SK-N-SH treated with all-trans-retinoic acid at 6 μM for 48 hours (cell line): Measurements from ENCODE around the gene USP46.

Experiments
- ATAC-seq: fragments of 200-7000 bp; cut with Tn5 transposase; 3 replicates; pipeline ENCODE4 v1.9.1; 2020; ENCODE audit warnings: mild to moderate bottlenecking, moderate library complexity
- ARNTL ChIP-seq: fragments of 450-650 bp; formaldehyde crosslinking; IDR thresholded peaks from 2 replicates; pipeline ENCODE4 v1.5.0; 2020; ENCODE audit warnings: low read depth, mild to moderate bottlenecking, moderate library complexity, borderline replicate concordance
- BACH2 ChIP-seq: fragments of 250-450 bp; sonication (Bioruptor Pico); IDR thresholded peaks from 2 replicates; pipeline ENCODE4 v1.9.0; 2021; ENCODE audit warnings: mild to moderate bottlenecking, borderline replicate concordance
- CSDC2 ChIP-seq: fragments of 250-450 bp; sonication (Bioruptor Pico); IDR thresholded peaks from 2 replicates; pipeline ENCODE4 v1.5.0; 2020; ENCODE audit warnings: mild to moderate bottlenecking, moderate library complexity
- ESRRG ChIP-seq: fragments of 250-450 bp; sonication (Bioruptor Pico); IDR thresholded peaks from 2 replicates; pipeline ENCODE4 v1.6.1; 2021; ENCODE audit warnings: mild to moderate bottlenecking
- GLIS3 ChIP-seq: fragments of 250-450 bp; sonication (Bioruptor Pico); IDR thresholded peaks from 2 replicates; pipeline ENCODE4 v1.5.0; 2020; ENCODE audit warnings: mild to moderate bottlenecking, moderate library complexity
- ISL1 ChIP-seq: fragments of 250-450 bp; sonication (Bioruptor Pico); IDR thresholded peaks from 2 replicates; pipeline ENCODE4 v2.1.2; 2022; ENCODE audit warnings: mild to moderate bottlenecking, moderate library complexity
- OSR1 ChIP-seq: fragments of 250-450 bp; sonication (Bioruptor Pico); IDR thresholded peaks from 2 replicates; pipeline ENCODE4 v1.8.0; 2022; ENCODE audit warnings: moderate library complexity, mild to moderate bottlenecking, inconsistent platforms
- PPARA ChIP-seq: fragments of 250-450 bp; sonication (Bioruptor Pico); IDR thresholded peaks from 2 replicates; pipeline ENCODE4 v1.5.0; 2020; ENCODE audit warnings: mild to moderate bottlenecking, borderline replicate concordance
- SNAI2 ChIP-seq: fragments of 250-450 bp; sonication (Bioruptor Pico); IDR thresholded peaks from 2 replicates; pipeline ENCODE4 v1.5.0; 2020; ENCODE audit warnings: mild to moderate bottlenecking, moderate library complexity
- TCF4 ChIP-seq: fragments of 250-450 bp; sonication (Bioruptor Pico); IDR thresholded peaks from 2 replicates; pipeline ENCODE4 v1.8.0; 2021; ENCODE audit warnings: mild to moderate bottlenecking, moderate library complexity, borderline replicate concordance
- ZC3H10 ChIP-seq: fragments of 250-450 bp; sonication (Bioruptor Pico); IDR thresholded peaks from 2 replicates; pipeline ENCODE4 v1.5.1; 2021; ENCODE audit warnings: mild to moderate bottlenecking, moderate library complexity
- ZFP3 ChIP-seq: fragments of 250-450 bp; sonication (Bioruptor Pico); IDR thresholded peaks from 2 replicates; pipeline ENCODE4 v1.5.0; 2020; ENCODE audit warnings: mild to moderate bottlenecking, moderate library complexity
- ZFP30 ChIP-seq: fragments of 450-650 bp; formaldehyde crosslinking; IDR thresholded peaks from 2 replicates; pipeline ENCODE4 v1.5.0; 2022; ENCODE audit warnings: mild to moderate bottlenecking, moderate library complexity
- ZNF565 ChIP-seq: fragments of 450-650 bp; formaldehyde crosslinking; conservative IDR thresholded peaks from 2 replicates; pipeline ENCODE4 v1.5.0; 2020; ENCODE audit warnings: low read depth, mild to moderate bottlenecking, moderate library complexity
- ZNF70 ChIP-seq: fragments of 450-650 bp; formaldehyde crosslinking; IDR thresholded peaks from 2 replicates; pipeline ENCODE4 v1.5.0; 2020; ENCODE audit warnings: mild to moderate bottlenecking, moderate library complexity
- ZNF8 ChIP-seq: fragments of 450-650 bp; formaldehyde crosslinking; IDR thresholded peaks from 2 replicates; pipeline ENCODE4 v1.5.0; 2020; ENCODE audit warnings: mild to moderate bottlenecking, moderate library complexity
- TF ChIP-seq, protein P1 (sequence below): fragments of 250-450 bp; sonication (Bioruptor Pico); IDR thresholded peaks from 2 replicates; pipeline ENCODE4 v1.5.1; 2021; ENCODE audit warnings: mild to moderate bottlenecking, moderate library complexity
- TF ChIP-seq, protein P2 (sequence below): fragments of 250-450 bp; sonication (Bioruptor Pico); IDR thresholded peaks from 2 replicates; pipeline ENCODE4 v1.5.1; 2020; ENCODE audit warnings: low read depth, mild to moderate bottlenecking, moderate library complexity
- TF ChIP-seq, protein P3 (sequence below): fragments of 250-450 bp; sonication (Bioruptor Pico); IDR thresholded peaks from 2 replicates; pipeline ENCODE4 v1.5.0; 2020; ENCODE audit warnings: mild to moderate bottlenecking, moderate library complexity
- TF ChIP-seq, protein P4 (sequence below): fragments of 250-450 bp; sonication (Bioruptor Pico); IDR thresholded peaks from 2 replicates; pipeline ENCODE4 v1.8.0; 2021; ENCODE audit warnings: low read depth, mild to moderate bottlenecking, moderate library complexity, borderline replicate concordance
- TF ChIP-seq, protein P5 (sequence below): fragments of 250-450 bp; sonication (Bioruptor Pico); IDR thresholded peaks from 2 replicates; pipeline ENCODE4 v1.8.0; 2020; ENCODE audit warnings: mild to moderate bottlenecking, moderate library complexity, borderline replicate concordance

Gene USP46

DNA sequence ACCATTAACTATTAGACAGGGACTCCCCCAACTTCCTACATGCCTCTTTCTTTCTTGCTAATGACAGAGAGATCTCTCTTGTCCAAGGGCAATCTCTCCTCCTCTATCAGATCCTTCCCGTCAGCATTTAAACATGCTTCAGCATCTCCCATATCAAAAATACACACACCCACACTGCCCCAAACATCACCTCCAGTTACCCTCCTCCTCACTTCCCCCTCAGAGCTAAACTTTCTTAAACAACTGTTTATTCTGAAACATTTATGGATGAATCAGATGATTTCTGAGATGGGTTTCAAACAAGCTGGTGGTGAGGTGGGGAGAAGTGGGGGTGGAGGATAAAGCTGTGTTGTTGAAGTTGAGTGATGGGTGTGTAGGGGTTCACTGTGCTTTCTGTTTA is 23.5 kb downstream of the USP46 start:
- no peak for ATAC-seq
- TF ChIP-seq, protein P1, sequence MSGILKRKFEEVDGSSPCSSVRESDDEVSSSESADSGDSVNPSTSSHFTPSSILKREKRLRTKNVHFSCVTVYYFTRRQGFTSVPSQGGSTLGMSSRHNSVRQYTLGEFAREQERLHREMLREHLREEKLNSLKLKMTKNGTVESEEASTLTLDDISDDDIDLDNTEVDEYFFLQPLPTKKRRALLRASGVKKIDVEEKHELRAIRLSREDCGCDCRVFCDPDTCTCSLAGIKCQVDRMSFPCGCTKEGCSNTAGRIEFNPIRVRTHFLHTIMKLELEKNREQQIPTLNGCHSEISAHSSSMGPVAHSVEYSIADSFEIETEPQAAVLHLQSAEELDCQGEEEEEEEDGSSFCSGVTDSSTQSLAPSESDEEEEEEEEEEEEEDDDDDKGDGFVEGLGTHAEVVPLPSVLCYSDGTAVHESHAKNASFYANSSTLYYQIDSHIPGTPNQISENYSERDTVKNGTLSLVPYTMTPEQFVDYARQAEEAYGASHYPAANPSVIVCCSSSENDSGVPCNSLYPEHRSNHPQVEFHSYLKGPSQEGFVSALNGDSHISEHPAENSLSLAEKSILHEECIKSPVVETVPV (CRISPR knock-in tag): no peak
- TF ChIP-seq SNAI2 (no peak), GLIS3 (CRISPR knock-in tag) (no peak), BACH2 (CRISPR knock-in tag) (no peak), PPARA (no peak), ESRRG (no peak), OSR1 (CRISPR knock-in tag) (no peak), ZNF565 (CRISPR knock-in tag) (no peak)
- TF ChIP-seq, protein P2, sequence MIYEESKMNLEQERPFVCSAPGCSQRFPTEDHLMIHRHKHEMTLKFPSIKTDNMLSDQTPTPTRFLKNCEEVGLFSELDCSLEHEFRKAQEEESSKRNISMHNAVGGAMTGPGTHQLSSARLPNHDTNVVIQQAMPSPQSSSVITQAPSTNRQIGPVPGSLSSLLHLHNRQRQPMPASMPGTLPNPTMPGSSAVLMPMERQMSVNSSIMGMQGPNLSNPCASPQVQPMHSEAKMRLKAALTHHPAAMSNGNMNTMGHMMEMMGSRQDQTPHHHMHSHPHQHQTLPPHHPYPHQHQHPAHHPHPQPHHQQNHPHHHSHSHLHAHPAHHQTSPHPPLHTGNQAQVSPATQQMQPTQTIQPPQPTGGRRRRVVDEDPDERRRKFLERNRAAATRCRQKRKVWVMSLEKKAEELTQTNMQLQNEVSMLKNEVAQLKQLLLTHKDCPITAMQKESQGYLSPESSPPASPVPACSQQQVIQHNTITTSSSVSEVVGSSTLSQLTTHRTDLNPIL (CRISPR knock-in tag): no peak
- TF ChIP-seq, protein P3, sequence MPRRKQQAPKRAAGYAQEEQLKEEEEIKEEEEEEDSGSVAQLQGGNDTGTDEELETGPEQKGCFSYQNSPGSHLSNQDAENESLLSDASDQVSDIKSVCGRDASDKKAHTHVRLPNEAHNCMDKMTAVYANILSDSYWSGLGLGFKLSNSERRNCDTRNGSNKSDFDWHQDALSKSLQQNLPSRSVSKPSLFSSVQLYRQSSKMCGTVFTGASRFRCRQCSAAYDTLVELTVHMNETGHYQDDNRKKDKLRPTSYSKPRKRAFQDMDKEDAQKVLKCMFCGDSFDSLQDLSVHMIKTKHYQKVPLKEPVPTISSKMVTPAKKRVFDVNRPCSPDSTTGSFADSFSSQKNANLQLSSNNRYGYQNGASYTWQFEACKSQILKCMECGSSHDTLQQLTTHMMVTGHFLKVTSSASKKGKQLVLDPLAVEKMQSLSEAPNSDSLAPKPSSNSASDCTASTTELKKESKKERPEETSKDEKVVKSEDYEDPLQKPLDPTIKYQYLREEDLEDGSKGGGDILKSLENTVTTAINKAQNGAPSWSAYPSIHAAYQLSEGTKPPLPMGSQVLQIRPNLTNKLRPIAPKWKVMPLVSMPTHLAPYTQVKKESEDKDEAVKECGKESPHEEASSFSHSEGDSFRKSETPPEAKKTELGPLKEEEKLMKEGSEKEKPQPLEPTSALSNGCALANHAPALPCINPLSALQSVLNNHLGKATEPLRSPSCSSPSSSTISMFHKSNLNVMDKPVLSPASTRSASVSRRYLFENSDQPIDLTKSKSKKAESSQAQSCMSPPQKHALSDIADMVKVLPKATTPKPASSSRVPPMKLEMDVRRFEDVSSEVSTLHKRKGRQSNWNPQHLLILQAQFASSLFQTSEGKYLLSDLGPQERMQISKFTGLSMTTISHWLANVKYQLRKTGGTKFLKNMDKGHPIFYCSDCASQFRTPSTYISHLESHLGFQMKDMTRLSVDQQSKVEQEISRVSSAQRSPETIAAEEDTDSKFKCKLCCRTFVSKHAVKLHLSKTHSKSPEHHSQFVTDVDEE (CRISPR knock-in tag): no peak

DNA sequence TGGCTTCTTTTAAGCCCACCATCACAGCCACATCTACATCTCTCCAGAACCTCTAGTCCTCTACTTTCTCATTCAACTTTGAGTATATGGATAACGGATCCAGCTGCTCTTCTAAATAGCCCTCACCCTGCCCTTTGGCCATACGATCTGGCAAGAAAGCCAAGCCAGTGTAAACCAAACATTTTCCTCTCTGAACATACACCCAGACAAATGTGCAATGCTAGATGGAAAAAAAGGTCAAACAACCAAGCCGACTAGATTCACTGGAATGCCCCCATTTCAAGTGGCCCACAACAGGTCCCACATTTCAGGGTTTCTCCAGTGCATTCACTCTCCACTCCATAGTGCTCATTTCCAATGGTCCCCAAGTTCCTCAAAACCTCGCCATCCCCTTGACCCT is 24.0 kb downstream of the USP46 start:
- no peak for ATAC-seq
- TF ChIP-seq ZNF565 (CRISPR knock-in tag): no peak
- no peak for TF ChIP-seq ZFP30 (CRISPR knock-in tag)

DNA sequence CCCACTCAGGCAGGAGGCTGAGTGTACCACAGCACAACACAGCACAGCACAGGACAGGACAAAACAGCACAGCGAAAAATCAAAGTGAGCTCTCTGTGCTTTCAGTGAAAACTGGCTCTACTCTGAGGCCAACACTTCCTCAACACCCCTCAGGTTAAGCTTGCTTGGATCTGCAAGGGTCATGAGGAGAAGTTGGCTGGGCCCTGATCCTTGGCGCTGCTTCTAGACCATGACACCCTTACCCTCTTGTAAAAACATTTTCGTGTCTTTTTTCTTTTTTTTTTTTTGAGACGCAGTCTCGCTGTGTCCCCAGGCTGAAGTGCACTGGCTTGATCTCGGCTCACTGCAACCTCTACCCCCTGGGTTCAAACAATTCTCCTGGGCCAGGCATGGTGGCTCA is 25.3 kb downstream of the USP46 start:
- TF ChIP-seq, protein P3 (CRISPR knock-in tag): no peak
- TF ChIP-seq ZNF565 (CRISPR knock-in tag) (no peak), OSR1 (CRISPR knock-in tag) (no peak), TCF4 (no peak), ARNTL (CRISPR knock-in tag) (no peak), CSDC2 (CRISPR knock-in tag) (no peak), ZNF70 (CRISPR knock-in tag) (no peak), GLIS3 (CRISPR knock-in tag) (no peak), ZNF8 (CRISPR knock-in tag) (no peak), ZC3H10 (CRISPR knock-in tag) (no peak)
- TF ChIP-seq, all 23 proteins: peak for 0
- ATAC-seq: no peak

DNA sequence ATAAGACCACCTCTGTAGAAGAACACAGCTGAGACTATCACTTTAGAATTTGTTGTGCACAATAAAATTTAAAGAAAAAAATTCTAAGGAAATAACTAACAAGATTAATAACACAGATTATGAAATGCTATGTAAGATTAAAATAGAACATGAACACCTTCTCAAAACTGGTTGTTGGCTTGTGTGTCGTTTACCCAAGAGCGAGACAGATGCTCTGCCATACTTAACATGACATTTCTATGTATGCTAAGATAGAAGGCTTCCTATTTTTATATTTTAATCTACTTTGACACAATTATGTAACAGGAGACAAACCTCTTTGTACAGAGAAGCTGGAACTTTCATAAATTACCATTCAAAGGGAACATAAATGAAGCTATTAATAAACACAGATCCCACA is 30.1 kb downstream of the USP46 start:
- TF ChIP-seq ZNF565 (CRISPR knock-in tag) (no peak), GLIS3 (CRISPR knock-in tag) (no peak)
- no peak for ATAC-seq

DNA sequence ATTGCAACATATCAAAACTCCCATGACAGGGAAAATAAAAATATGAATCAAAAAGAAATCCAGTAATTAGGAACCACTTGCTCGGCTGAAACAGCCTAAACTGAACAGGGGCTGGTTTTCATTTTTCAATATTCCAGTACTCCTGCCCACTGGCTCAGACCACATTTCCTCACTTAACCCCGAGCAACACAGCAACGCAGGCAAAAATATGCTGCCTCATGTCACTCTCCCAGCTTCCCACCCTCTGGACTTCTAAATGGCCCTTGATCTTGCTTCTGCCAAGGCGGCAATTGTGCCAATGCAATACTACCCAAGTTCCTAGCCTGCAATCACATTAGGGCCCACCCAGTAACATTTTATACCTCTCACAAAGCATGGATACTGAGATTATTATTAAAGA is 30.6 kb downstream of the USP46 start:
- ATAC-seq: no peak
- TF ChIP-seq TCF4: no peak
- no peak for TF ChIP-seq ZC3H10 (CRISPR knock-in tag)
- TF ChIP-seq ISL1: no peak
- TF ChIP-seq BACH2 (CRISPR knock-in tag): no peak
- TF ChIP-seq GLIS3 (CRISPR knock-in tag): no peak
- TF ChIP-seq, protein P1 (CRISPR knock-in tag): no peak
- TF ChIP-seq ZFP3: no peak
- TF ChIP-seq, protein P4, sequence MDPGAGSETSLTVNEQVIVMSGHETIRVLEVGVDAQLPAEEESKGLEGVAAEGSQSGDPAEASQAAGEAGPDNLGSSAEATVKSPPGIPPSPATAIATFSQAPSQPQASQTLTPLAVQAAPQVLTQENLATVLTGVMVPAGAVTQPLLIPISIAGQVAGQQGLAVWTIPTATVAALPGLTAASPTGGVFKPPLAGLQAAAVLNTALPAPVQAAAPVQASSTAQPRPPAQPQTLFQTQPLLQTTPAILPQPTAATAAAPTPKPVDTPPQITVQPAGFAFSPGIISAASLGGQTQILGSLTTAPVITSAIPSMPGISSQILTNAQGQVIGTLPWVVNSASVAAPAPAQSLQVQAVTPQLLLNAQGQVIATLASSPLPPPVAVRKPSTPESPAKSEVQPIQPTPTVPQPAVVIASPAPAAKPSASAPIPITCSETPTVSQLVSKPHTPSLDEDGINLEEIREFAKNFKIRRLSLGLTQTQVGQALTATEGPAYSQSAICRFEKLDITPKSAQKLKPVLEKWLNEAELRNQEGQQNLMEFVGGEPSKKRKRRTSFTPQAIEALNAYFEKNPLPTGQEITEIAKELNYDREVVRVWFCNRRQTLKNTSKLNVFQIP (CRISPR knock-in tag): no peak
- TF ChIP-seq, protein P5, sequence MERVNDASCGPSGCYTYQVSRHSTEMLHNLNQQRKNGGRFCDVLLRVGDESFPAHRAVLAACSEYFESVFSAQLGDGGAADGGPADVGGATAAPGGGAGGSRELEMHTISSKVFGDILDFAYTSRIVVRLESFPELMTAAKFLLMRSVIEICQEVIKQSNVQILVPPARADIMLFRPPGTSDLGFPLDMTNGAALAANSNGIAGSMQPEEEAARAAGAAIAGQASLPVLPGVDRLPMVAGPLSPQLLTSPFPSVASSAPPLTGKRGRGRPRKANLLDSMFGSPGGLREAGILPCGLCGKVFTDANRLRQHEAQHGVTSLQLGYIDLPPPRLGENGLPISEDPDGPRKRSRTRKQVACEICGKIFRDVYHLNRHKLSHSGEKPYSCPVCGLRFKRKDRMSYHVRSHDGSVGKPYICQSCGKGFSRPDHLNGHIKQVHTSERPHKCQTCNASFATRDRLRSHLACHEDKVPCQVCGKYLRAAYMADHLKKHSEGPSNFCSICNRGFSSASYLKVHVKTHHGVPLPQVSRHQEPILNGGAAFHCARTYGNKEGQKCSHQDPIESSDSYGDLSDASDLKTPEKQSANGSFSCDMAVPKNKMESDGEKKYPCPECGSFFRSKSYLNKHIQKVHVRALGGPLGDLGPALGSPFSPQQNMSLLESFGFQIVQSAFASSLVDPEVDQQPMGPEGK (CRISPR knock-in tag): no peak
- no peak for TF ChIP-seq CSDC2 (CRISPR knock-in tag)
